ENCODE data around the gene EVA1C. TPM values are rescaled to one million over a fixed set of nuclear protein-coding genes. Genes with fewer than 3 reads are reported as not detected.

The EVA1C gene
- total RNA-seq, 1 experiment from 2014 or later = not detected

DNA sequence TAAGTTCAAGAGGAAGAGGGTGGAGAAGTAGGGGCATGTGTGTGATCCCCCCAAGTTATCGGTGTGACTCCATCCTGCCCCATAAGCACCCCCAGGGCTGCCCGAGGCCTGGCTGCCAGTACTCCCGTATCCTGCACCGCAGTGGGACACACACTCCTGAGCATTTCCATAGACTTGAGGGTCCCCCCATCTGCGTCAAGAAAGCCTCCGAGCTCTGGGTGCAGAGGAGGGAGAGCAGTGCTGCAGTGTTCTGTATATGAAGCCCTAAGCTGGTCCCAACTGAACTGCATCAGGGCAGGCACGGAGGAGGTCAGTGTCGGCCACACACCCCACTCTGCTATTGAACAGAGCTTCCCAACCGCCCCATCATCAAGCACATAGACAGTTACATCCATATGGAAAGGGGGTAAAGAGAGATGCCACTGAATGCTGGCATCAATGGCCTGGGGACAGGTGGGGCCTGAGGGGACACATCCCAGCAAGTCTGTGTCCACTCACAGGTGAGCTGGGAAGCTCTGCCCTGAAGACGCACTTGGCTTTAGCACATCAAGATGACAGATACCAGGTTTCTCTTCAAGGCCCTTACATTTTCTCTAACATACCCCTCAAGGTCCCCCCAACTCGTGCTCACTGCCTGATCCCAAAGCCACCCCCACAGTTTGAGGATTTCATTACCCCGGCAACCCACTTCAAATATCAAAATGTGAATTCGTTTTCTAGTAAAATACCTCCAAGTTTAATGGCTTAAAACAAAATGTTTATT is 64.3 kb downstream of the EVA1C start:
- no peak overlapping the region for H3K9ac ChIP-seq (ENCODE audit: low read length)
- no peak overlapping the region for H3K27ac ChIP-seq (ENCODE audit: low read length)
- H3K9me3 ChIP-seq (ENCODE audit: low read length) = no peaks in the 10 kb centered on the region
- H3K79me2 ChIP-seq (ENCODE audit: low read length) = no peaks in the 10 kb centered on the region
- H3K27me3 ChIP-seq (ENCODE audit: low read length) = no peaks in the 10 kb centered on the region
- no peaks in the 10 kb centered on the region for H3K9me2 ChIP-seq (replicated peaks; ENCODE audit: insufficient read depth, low read length)
- H3K4me1 ChIP-seq (ENCODE audit: low read length) = no peaks in the 10 kb centered on the region
- H2AFZ ChIP-seq (ENCODE audit: low read length) = no peak overlapping the region
- no peak overlapping the region for H3K4me3 ChIP-seq (ENCODE audit: low read length)
- DNase-seq = no peak
- H3K4me2 ChIP-seq (ENCODE audit: low read depth, low read length, poor library complexity, severe bottlenecking) = no peak overlapping the region
- no peaks in the 10 kb centered on the region for H4K20me1 ChIP-seq (ENCODE audit: insufficient read depth, low read depth, low read length)
- no peaks in the 10 kb centered on the region for H3K36me3 ChIP-seq (ENCODE audit: insufficient read depth, low read length)

DNA sequence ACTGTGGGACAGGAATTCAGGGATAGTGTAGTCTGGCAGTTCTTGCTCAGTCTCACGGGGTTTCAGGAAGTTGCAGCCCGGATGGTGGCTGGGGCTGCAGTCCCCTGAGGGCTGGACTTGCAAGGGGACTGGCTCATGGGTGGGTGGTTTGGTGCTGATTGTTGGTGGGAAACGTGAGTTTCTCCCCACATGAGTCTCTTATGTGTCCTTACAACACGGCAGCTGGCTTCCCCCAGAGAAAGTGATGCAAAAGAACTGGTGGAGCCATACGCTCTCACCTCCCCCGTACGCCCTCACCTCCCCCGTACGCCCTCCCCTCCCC is 64.9 kb downstream of the EVA1C start:
- DNase-seq = no peak
- no peak overlapping the region for H3K4me3 ChIP-seq (ENCODE audit: low read length)
- H3K27me3 ChIP-seq (ENCODE audit: low read length) = no peaks in the 10 kb centered on the region
- H4K20me1 ChIP-seq (ENCODE audit: insufficient read depth, low read depth, low read length) = no peaks in the 10 kb centered on the region
- no peak overlapping the region for H3K27ac ChIP-seq (ENCODE audit: low read length)
- no peak overlapping the region for H2AFZ ChIP-seq (ENCODE audit: low read length)
- H3K9ac ChIP-seq (ENCODE audit: low read length) = no peak overlapping the region
- no peaks in the 10 kb centered on the region for H3K9me3 ChIP-seq (ENCODE audit: low read length)
- no peaks in the 10 kb centered on the region for H3K79me2 ChIP-seq (ENCODE audit: low read length)
- no peaks in the 10 kb centered on the region for H3K36me3 ChIP-seq (ENCODE audit: insufficient read depth, low read length)
- no peaks in the 10 kb centered on the region for H3K4me1 ChIP-seq (ENCODE audit: low read length)
- H3K4me2 ChIP-seq (ENCODE audit: low read depth, low read length, poor library complexity, severe bottlenecking) = no peak overlapping the region
- no peaks in the 10 kb centered on the region for H3K9me2 ChIP-seq (replicated peaks; ENCODE audit: insufficient read depth, low read length)

DNA sequence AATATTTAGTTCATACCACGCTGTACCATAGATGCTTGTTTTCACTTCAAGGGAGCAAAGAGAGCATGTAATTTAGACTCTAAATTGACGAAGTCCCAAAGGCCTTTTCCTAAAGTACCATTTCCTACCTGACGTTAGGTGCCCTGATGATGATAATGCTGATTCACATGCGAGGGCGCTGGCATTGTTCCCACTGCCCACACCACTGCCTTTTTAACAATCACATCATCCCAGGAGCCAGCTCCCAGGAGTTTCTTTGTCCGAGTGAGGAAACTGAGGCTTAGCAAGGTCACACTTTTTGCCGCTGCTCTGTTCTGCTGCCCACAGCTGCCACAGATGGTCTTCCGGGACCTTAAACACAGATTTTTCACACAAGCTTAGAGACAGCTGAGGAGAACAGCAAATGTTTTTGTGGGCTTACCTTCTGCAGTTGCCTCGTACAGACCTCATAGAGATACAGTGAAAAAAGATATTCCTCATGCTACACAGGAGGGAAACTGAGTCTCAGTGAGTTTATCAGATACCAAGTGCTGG is 69.4 kb downstream of the EVA1C start:
- Histone ChIP-seq H2AFZ (ENCODE audit: low read length) (no peak overlapping the region), H3K9me3 (ENCODE audit: low read length) (no peaks in the 10 kb centered on the region), H3K27me3 (ENCODE audit: low read length) (no peaks in the 10 kb centered on the region), H3K36me3 (ENCODE audit: insufficient read depth, low read length) (no peaks in the 10 kb centered on the region), H3K4me2 (ENCODE audit: low read depth, low read length, poor library complexity, severe bottlenecking) (no peak overlapping the region), H3K9me2 (replicated peaks; ENCODE audit: insufficient read depth, low read length) (no peaks in the 10 kb centered on the region), H3K79me2 (ENCODE audit: low read length) (no peaks in the 10 kb centered on the region), H3K4me3 (ENCODE audit: low read length) (no peak overlapping the region), H3K27ac (ENCODE audit: low read length) (no peak overlapping the region), H4K20me1 (ENCODE audit: insufficient read depth, low read depth, low read length) (no peaks in the 10 kb centered on the region), H3K4me1 (ENCODE audit: low read length) (no peaks in the 10 kb centered on the region), H3K9ac (ENCODE audit: low read length) (no peak overlapping the region)
- no peak for DNase-seq

DNA sequence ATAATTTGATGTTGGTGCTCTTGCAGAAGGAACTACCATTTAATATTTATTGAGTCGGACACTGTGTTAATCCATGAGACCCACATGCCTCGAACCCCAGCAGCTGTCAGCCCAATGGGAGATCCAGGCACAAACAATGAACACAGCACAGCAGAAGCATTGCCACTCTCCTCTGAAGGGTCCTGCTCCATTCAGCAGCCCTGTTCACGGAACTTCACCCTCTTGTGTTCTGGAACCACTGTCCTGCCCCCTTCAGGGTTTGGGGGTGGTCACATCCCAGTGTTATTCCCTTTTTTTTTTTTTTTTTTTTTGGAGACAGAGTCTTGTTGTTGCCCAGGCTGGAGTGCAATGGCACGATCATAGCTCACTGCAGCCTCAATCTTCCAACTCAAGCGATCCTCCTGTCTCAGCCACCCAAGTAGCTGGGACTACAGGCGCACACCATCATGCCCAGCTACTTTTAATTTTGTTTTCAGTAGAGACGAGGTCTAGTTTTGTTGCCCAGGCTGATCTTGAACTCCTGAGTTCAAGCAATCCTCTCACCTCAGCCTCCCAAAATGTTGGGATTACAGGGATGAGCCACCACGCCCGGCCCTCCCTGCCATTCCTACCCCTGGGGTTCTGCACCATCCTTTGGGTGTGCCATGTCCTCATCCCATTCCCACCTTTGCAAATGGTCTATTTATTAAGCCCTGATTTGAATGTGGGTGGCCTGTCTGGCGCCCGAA is 70.2 kb downstream of the EVA1C start:
- Histone ChIP-seq H3K9me2 (replicated peaks; ENCODE audit: insufficient read depth, low read length) (no peaks in the 10 kb centered on the region), H3K36me3 (ENCODE audit: insufficient read depth, low read length) (no peaks in the 10 kb centered on the region), H2AFZ (ENCODE audit: low read length) (no peak overlapping the region), H3K9me3 (ENCODE audit: low read length) (no peaks in the 10 kb centered on the region), H3K27ac (ENCODE audit: low read length) (no peak overlapping the region), H3K4me1 (ENCODE audit: low read length) (no peaks in the 10 kb centered on the region), H4K20me1 (ENCODE audit: insufficient read depth, low read depth, low read length) (no peaks in the 10 kb centered on the region), H3K4me3 (ENCODE audit: low read length) (no peak overlapping the region), H3K9ac (ENCODE audit: low read length) (no peak overlapping the region), H3K79me2 (ENCODE audit: low read length) (no peaks in the 10 kb centered on the region), H3K27me3 (ENCODE audit: low read length) (no peaks in the 10 kb centered on the region), H3K4me2 (ENCODE audit: low read depth, low read length, poor library complexity, severe bottlenecking) (no peak overlapping the region)
- DNase-seq = no peak

- Histone ChIP-seq H3K27ac (ENCODE audit: low read length) (no peak overlapping the region), H3K4me2 (ENCODE audit: low read depth, low read length, poor library complexity, severe bottlenecking) (no peak overlapping the region)
- no peak for DNase-seq
Measured at GRCh38 chr21:32483293-32483595, 70.7 kb downstream of the EVA1C start.

GRCh38 chr21:32484706-32485380 is 72.3 kb downstream of the EVA1C start:
- H3K79me2 ChIP-seq (ENCODE audit: low read length) = no peaks in the 10 kb centered on the region
- H3K4me3 ChIP-seq (ENCODE audit: low read length) = no peak overlapping the region
- no peaks in the 10 kb centered on the region for H3K4me1 ChIP-seq (ENCODE audit: low read length)
- no peak for DNase-seq
- H4K20me1 ChIP-seq (ENCODE audit: insufficient read depth, low read depth, low read length) = no peaks in the 10 kb centered on the region
- no peaks in the 10 kb centered on the region for H3K27me3 ChIP-seq (ENCODE audit: low read length)
- no peak overlapping the region for H3K4me2 ChIP-seq (ENCODE audit: low read depth, low read length, poor library complexity, severe bottlenecking)
- H3K27ac ChIP-seq (ENCODE audit: low read length) = no peak overlapping the region
- H2AFZ ChIP-seq (ENCODE audit: low read length) = no peak overlapping the region
- H3K9me3 ChIP-seq (ENCODE audit: low read length) = no peaks in the 10 kb centered on the region
- H3K9me2 ChIP-seq (replicated peaks; ENCODE audit: insufficient read depth, low read length) = no peaks in the 10 kb centered on the region
- H3K36me3 ChIP-seq (ENCODE audit: insufficient read depth, low read length) = no peaks in the 10 kb centered on the region
- H3K9ac ChIP-seq (ENCODE audit: low read length) = no peak overlapping the region

More at GRCh38 chr21:32483293-32483595, 70.7 kb downstream of the EVA1C start:
- Histone ChIP-seq H3K9me3 (ENCODE audit: low read length) (no peaks in the 10 kb centered on the region), H3K4me3 (ENCODE audit: low read length) (no peak overlapping the region), H3K9me2 (replicated peaks; ENCODE audit: insufficient read depth, low read length) (no peaks in the 10 kb centered on the region), H3K27me3 (ENCODE audit: low read length) (no peaks in the 10 kb centered on the region), H3K9ac (ENCODE audit: low read length) (no peak overlapping the region), H3K4me1 (ENCODE audit: low read length) (no peaks in the 10 kb centered on the region), H2AFZ (ENCODE audit: low read length) (no peak overlapping the region), H3K36me3 (ENCODE audit: insufficient read depth, low read length) (no peaks in the 10 kb centered on the region), H4K20me1 (ENCODE audit: insufficient read depth, low read depth, low read length) (no peaks in the 10 kb centered on the region), H3K79me2 (ENCODE audit: low read length) (no peaks in the 10 kb centered on the region)

DNA sequence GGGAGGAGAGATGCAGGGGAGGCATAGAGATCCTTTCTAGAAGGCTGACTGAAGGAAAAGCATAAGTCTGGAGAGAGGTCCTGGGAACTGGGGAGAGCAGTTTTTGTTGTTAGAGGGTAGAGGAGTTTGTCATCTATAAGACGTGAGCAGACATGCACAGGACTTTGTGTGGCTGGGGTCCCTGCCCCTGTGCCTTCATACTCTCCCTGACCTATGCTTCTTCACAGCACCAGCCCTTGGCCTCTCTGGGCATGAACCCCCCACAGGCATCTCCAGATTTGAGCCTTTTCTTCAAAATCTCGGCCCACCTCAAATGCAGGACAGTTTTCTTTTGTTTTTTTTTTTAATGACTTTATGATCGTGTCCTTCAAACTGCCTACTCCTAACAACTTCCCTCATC is 79.9 kb downstream of the EVA1C start:
- Histone ChIP-seq H3K36me3 (ENCODE audit: insufficient read depth, low read length) (no peaks in the 10 kb centered on the region), H3K4me3 (ENCODE audit: low read length) (no peak overlapping the region), H3K79me2 (ENCODE audit: low read length) (no peaks in the 10 kb centered on the region), H3K9me3 (ENCODE audit: low read length) (no peaks in the 10 kb centered on the region), H4K20me1 (ENCODE audit: insufficient read depth, low read depth, low read length) (no peaks in the 10 kb centered on the region), H2AFZ (ENCODE audit: low read length) (no peak overlapping the region), H3K9me2 (replicated peaks; ENCODE audit: insufficient read depth, low read length) (no peaks in the 10 kb centered on the region), H3K27ac (ENCODE audit: low read length) (no peak overlapping the region), H3K9ac (ENCODE audit: low read length) (no peak overlapping the region), H3K4me1 (ENCODE audit: low read length) (no peaks in the 10 kb centered on the region), H3K27me3 (ENCODE audit: low read length) (no peaks in the 10 kb centered on the region), H3K4me2 (ENCODE audit: low read depth, low read length, poor library complexity, severe bottlenecking) (no peak overlapping the region)
- no peak for DNase-seq

- no peaks in the 10 kb centered on the region for H3K9me3 ChIP-seq (ENCODE audit: low read length)
- H2AFZ ChIP-seq (ENCODE audit: low read length) = no peak overlapping the region
- H4K20me1 ChIP-seq (ENCODE audit: insufficient read depth, low read depth, low read length) = no peaks in the 10 kb centered on the region
- no peak overlapping the region for H3K4me3 ChIP-seq (ENCODE audit: low read length)
- H3K36me3 ChIP-seq (ENCODE audit: insufficient read depth, low read length) = no peaks in the 10 kb centered on the region
- H3K9me2 ChIP-seq (replicated peaks; ENCODE audit: insufficient read depth, low read length) = no peaks in the 10 kb centered on the region
- H3K27me3 ChIP-seq (ENCODE audit: low read length) = no peaks in the 10 kb centered on the region
- DNase-seq = no peak
- no peak overlapping the region for H3K27ac ChIP-seq (ENCODE audit: low read length)
- H3K79me2 ChIP-seq (ENCODE audit: low read length) = no peaks in the 10 kb centered on the region
- no peaks in the 10 kb centered on the region for H3K4me1 ChIP-seq (ENCODE audit: low read length)
- H3K4me2 ChIP-seq (ENCODE audit: low read depth, low read length, poor library complexity, severe bottlenecking) = no peak overlapping the region
- no peak overlapping the region for H3K9ac ChIP-seq (ENCODE audit: low read length)
Measured at GRCh38 chr21:32494934-32495709, 82.6 kb downstream of the EVA1C start.

Measured in Karpas-422 (cell line).